HFF-Myc (cell line): ENCODE results near the gene FNBP1L.

ENCODE experiments used
- DNase-seq: peaks from one replicate; pipeline ENCODE4 v3.0.0-alpha.2; 2011; ENCODE audit warnings: low read depth; ENCODE audit errors: extremely low read depth
- H3K4me3 ChIP-seq: replicated peaks from 2 replicates; pipeline ENCODE4 v1.5.1; 2011; ENCODE audit warnings: low read depth, mild to moderate bottlenecking, control low read depth, low read length
- CTCF ChIP-seq: IDR thresholded peaks from 2 replicates; pipeline ENCODE4 v1.5.1; 2012; ENCODE audit warnings: mild to moderate bottlenecking, low read depth, low read length, control low read depth; ENCODE audit errors: missing control alignments

The FNBP1L gene

GRCh38 chr1:93603601-93604000 lies 155.7 kb downstream of the FNBP1L start:
- H3K4me3 ChIP-seq = no peak overlapping the region

More at GRCh38 chr1:93603601-93604000, 155.7 kb downstream of the FNBP1L start:
- TF ChIP-seq CTCF = no peak
- DNase-seq = no peak
